ENCODE data around the gene NOXO1.
"Not testable (repeated sequence)": the region's sequence is repeated elsewhere in the genome, so short reads cannot be mapped to it uniquely, and the experiment has no call there.

Gene NOXO1

DNA sequence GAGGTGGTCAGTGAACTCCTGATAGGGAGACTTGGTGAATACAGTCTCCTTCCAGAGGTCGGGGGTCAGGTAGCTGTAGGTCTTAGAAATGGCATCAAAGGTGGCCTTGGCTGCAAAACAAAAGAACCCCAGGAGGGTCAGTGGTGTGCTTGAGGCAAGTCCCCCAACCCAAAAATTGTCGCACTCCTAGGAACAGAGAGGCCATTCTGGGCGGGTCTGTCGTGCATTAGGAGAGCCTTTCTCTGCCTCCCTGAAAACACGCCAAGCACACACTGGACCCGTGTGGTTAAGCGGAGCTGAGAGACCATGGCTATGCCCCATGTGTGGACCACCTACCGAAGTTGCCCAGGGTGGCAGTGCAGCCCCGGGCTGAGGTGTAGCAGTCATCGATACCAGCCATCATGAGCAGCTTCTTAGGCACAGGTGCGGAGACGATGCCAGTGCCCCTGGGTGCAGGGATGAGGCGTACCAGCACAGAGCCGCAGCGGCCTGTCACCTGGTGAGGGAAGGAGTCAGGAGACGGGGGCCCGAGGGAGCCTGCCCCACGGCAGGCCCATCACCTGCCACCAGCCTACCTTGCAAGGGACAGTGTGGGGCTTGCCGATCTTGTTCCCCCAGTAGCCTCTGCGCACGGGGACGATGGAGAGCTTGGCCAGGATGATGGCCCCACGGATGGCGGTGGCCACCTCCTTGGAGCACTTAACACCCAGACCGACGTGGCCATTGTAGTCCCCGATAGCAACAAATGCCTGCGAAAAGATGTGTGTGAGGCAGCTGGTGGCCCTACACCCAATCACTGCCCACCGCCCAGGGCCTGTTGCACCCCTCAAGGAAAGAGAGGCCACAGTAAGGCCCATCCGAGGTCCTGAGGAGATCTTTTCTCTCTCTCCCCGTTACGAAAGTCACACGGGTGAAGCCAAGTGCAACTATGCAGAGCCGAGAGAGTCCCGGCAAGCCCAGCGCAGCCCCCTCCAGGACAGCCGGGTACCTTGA is 18.8 kb downstream of the NOXO1 start:
- DNase-seq, result not testable (repeated sequence)
- TF ChIP-seq POLR2A (IDR thresholded peaks at IDR 0.05; ENCODE audit: low read length), result peak; percentile 4

DNA sequence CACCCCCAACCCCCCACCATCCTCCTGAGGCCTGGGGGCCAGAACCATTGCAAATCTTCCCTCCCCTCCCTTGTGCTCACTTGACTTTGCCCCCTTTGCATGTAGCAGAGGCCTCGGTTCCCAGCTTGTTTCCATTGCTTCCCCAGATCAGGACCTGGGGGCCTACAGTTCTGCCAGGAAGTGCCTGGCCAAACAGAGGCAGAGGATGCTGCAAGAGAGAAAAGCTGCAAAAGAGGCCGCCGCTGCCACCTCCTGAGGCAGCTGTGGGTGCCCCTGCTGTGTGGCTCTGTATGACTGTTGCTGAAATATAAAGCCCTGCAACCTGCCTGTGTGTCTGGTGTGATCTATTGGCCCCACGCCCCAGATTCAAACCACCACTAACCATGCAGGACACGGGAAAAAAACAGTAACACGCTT is 19.6 kb downstream of the NOXO1 start:
- DNase-seq, result peak in 1 of 2 experiments; percentile 41
- TF ChIP-seq GATA1 (IDR thresholded peaks at IDR 0.05; ENCODE audit: low read depth, low read length) (no peak), POLR2A (IDR thresholded peaks at IDR 0.05; ENCODE audit: low read length) (no peak)

DNA sequence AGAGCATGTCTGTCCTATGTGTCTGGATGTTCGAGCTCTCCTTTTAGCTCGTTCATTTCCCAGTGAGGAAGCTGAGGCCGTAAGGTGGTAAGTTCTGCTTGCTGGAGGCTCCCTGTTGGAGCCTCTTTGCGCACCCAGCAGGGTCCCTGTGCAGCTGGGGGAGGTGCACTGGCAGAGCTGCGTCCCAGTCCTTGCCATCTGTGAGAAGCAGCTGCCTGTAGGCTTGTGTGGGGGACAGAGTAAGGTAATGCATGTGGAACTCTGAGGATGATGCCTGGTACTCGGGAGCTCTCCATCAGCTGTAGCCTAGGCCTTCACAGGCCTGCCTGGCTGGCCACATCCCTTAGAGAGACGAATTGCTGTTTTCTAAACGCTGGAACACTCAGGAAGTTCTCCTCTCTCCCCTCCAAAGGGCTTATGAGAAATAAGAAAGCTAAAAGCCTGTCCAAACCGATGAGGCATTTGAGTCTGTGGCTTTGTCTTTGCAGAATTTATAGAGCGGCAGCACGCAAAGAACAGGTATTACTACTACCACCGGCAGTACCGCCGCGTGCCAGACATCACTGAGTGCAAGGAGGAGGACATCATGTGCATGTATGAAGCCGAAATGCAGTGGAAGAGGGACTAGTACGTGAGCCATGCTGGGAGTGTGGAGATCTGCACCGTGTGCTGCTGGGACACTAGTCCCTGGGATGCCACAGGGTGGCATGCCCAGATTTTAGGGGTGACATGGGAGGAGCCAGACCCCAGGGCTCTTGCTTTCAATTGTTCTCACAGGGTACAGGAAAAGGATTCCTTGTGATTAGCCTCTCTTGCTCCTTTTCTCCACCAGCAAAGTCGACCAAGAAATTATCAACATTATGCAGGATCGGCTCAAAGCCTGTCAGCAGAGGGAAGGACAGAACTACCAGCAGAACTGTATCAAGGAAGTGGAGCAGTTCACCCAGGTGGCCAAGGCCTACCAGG is 20.3 kb downstream of the NOXO1 start:
- DNase-seq, result peak in 1 of 2 experiments; percentile 64

DNA sequence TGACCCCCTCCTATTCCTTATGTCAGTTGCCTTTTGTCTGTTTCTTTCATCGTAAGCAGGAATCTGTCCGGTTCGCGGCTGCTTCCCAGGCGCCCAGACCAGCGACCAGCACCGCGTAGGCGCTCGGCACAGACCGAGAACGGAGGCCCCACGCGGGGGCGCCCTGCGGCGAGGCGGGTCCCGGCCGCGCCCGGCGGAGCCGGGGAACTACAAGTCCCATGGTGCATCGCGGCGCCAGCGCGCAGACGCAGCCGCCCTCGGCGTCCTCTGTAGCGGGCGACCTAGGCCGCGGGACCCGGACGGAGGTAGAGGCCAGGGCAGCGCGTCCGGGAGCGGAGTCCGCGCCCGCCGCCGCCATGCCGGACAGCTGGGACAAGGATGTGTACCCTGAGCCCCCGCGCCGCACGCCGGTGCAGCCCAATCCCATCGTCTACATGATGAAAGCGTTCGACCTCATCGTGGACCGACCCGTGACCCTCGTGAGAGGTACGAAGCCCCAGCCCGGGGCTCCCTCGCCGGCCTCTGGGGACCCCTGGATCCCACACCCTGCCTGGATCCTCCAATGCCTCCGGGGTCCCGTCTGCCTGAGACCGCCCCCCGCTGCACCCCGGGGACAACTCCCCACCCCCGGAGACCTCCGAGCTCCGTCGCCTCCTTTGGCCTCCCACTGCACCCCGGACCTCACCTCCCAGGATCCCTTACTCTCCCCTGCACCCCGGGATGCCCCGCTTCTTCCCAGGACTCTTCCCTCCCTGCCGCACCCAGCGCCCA is 21.8 kb downstream of the NOXO1 start, which contains the start of gene NDUFB10:
Gene NDUFB10, plus strand, starts transcription at position 270 of the 771 bp plus-strand sequence. Its CDS starts 87 bp downstream, at position 357.
- peak; percentile 91 to 95 for DNase-seq
- TF ChIP-seq GATA1 (IDR thresholded peaks at IDR 0.05; ENCODE audit: low read depth, low read length) (no peak), POLR2A (IDR thresholded peaks at IDR 0.05; ENCODE audit: low read length) (peak; percentile 66)

More for the DNA sequence above, 20.3 kb downstream of the NOXO1 start:
- no peak for TF ChIP-seq GATA1 (IDR thresholded peaks at IDR 0.05; ENCODE audit: low read depth, low read length)
- TF ChIP-seq POLR2A (IDR thresholded peaks at IDR 0.05; ENCODE audit: low read length), result peak; percentile 83

DNA sequence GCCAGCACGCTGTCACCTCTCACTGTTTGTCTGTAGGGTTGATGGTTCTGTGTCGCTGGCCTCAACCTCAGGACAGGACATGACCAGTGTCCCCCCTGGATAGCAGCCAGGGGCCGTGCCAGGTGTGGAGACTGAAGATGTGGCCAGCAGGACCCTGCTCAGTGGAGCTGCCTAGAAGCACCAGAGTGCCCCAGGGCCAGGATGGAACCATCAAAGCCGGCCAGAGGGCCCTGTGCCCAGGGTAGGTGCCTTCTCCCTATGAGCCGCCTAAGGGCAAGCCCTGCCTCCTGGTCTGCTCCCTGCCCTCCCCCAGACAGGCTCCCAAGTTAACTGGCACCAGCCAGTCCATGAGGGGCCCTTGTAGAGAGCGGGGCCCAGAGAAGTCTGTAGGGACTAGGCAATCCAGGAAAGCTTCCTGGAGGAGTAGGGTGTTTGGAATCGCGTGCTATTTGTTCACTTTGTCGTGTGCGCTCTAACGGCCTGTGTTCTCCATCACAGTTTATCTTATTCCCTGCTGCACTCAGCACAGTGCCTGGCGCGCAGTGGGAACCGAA is 22.5 kb downstream of the NOXO1 start:
- TF ChIP-seq GATA1 (IDR thresholded peaks at IDR 0.05; ENCODE audit: low read depth, low read length) (no peak), POLR2A (IDR thresholded peaks at IDR 0.05; ENCODE audit: low read length) (no peak)
- no peak for DNase-seq

DNA sequence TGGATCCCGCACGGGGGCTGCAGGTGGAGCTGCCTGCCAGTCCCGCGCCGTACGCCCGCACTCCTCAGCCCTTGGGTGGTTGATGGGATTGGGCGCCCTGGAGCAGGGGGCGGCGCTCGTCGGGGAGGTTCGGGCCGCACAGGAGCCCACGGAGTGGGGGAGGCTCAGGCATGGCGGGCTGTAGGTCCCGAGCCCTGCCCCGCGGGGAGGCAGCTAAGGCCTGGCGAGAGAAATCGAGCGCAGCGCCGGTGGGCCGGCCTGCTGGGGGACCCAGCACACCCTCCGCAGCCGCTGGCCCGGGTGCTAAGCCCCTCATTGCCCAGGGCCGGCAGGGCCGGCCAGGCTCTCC is 23.2 kb downstream of the NOXO1 start:
- DNase-seq, result not testable (repeated sequence)

DNA sequence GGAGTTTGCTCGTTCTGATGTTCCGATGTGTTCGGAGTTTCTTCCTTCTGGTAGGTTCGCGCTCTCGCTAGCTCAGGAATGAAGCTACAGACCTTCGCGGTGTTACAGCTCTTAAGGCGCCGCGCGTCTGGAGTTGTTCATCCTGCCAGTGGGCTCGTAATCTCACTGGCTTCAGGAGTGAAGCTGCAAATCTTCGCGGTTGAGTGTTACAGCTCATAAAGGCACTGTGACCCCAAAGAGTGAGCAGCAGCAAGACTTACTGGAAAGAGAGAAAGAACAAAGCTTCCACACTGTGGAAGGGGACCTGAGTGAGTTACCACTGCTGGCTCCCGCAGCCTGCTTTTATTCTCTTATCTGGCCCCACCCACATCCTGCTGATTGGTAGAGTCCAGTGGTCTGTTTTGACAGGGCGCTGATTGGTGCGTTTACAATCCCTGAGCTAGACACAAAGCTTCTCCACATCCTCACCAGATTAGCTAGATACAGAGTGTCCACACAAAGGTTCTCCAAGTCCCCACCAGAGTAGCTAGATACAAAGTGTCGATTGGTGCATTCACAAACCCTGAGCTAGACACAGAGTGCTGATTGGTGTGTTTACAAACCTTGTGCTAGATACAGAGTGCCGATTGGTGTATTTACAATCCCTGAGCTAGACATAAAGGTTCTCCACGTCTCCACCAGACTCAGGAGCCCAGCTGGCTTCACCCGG is 23.7 kb downstream of the NOXO1 start:
- not testable (repeated sequence) for DNase-seq

DNA sequence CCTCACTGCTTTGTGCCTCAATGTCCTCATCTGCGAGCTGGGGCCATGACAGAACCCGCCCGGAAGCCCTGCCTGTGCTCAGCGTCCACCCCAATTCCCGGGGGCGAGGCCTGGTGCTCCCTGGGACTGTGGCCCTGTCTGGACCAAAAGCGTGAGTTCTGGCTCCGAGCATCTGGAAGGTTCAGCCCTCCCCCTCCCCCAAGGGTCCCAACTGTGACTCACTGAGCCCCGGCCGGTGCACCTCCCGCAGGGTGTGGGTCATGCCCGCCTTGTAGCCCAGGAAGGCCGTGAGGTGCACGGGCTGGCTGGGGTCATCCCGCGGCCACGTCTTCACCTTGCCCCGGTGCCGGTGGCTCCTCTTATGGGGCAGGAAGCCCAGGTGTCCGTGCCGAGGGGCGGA is 27.5 kb downstream of the NOXO1 start:
- DNase-seq, result no peak
- no peak for TF ChIP-seq POLR2A (IDR thresholded peaks at IDR 0.05; ENCODE audit: low read length)
- no peak for TF ChIP-seq GATA1 (IDR thresholded peaks at IDR 0.05; ENCODE audit: low read depth, low read length)

DNA sequence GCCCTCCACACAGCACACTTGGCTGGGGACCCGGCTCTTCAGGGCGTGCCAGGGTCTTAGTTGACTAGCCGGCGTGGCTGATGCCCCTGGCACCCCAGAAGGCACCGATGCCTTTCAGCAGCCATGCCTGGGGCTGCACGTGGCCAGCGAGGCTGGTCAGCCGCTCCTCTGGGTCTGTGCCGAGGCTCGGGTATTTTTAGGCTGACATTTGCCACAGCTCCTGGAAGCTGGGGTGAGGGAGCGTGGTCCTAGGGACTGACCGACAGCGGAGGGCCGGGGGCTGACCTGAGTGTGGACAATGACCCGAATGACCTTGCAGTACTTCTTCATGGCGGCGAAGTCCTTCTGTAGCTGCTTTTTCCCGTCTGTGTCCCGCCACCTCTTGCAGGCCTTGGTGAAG is 30.7 kb downstream of the NOXO1 start:
- DNase-seq, result no peak
- TF ChIP-seq GATA1 (IDR thresholded peaks at IDR 0.05; ENCODE audit: low read depth, low read length) (no peak), POLR2A (IDR thresholded peaks at IDR 0.05; ENCODE audit: low read length) (no peak)

DNA sequence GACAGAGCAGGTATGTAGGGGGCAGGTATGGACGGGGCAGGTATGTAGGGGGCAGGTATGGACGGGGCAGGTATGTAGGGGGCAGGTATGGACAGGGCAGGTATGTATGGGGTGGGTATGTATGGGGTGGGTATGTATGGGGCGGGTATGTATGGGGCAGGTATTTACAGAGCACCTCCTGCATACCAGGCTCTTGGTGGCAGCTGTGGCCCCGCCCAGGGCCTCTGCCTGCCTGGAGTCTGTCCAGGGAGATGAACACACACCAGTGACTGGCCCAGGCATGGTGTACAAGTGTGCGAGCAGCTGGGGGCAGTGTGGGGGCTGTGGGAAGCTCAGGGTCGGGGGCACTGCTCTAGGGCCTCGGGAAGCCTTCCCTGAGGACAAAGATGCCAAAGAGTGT is 31.2 kb downstream of the NOXO1 start:
- no peak for DNase-seq
- TF ChIP-seq GATA1 (IDR thresholded peaks at IDR 0.05; ENCODE audit: low read depth, low read length) (no peak), POLR2A (IDR thresholded peaks at IDR 0.05; ENCODE audit: low read length) (no peak)

DNA sequence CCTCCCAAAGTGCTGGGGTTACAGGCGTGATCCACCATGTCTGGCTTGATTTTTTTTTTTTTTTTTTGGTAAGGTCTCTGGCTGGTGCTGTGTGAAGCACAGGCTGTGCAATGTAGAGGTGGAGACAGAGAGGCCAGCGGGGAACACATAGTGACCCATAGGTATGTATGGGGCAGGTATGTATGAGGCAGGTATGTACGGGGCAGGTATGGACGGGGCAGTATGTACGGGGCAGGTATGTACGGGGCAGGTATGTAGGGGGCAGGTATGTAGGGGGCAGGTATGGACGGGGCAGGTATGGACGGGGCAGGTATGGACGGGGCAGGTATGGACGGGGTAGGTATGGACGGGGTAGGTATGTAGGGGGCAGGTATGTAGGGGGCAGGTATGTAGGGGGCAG is 31.8 kb downstream of the NOXO1 start:
- DNase-seq, result no peak
- no peak for TF ChIP-seq POLR2A (IDR thresholded peaks at IDR 0.05; ENCODE audit: low read length)
- no peak for TF ChIP-seq GATA1 (IDR thresholded peaks at IDR 0.05; ENCODE audit: low read depth, low read length)

DNA sequence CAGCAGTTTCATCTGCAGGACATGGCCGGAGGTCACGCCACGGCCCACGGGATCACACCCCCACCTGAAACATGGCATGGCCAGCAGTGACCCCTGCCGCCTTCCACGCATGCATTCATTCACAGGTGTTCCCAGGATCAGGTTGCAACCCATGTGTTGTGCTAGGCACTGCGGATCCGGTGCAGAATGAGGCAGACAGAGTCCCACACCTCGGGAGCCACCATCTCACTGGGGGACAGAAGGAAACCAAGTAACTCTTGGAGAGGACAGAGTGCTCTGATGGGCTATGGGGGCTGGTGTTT is 33.9 kb downstream of the NOXO1 start:
- TF ChIP-seq POLR2A (IDR thresholded peaks at IDR 0.05; ENCODE audit: low read length) (no peak), GATA1 (IDR thresholded peaks at IDR 0.05; ENCODE audit: low read depth, low read length) (no peak)
- no peak for DNase-seq
